HepG2 (cell line): ENCODE results near the gene NAGS. TPM values are rescaled to one million over a fixed set of nuclear protein-coding genes. Genes with fewer than 3 reads are reported as not detected.
"Not testable (repeated sequence)": the region's sequence is repeated elsewhere in the genome, so short reads cannot be mapped to it uniquely, and the experiment has no call there.

ENCODE experiments used
- ATAC-seq: fragments of 200-7000 bp; cut with Tn5 transposase; 3 replicates; pipeline ENCODE4 v1.9.1; 2020; ENCODE audit warnings: mild to moderate bottlenecking, moderate library complexity
- BruUV-seq: library from RNA; stranded (reverse); fragments of 400-500 nt; replicated peaks from 2 replicates; lab custom pipeline; 2021; lab: Mats Ljungman, UMichigan
- CTCF ChIA-PET: fragments of 300-600 bp; formaldehyde crosslinking; extraction: SDS; loops from one replicate; lab custom pipeline; 2021; ENCODE audit warnings: low total read pairs, inconsistent platforms, low intra/inter-chr PET ratio; lab: Yijun Ruan, JAX
- POLR2A ChIA-PET: fragments of 350-600 bp; sonication (Branson Sonifier 250); formaldehyde crosslinking; loops from one replicate; lab custom pipeline; 2020; ENCODE audit warnings: antibody characterized with exemption, inconsistent platforms; lab: Yijun Ruan, JAX
- DNase-seq: peaks from one replicate; pipeline ENCODE4 v3.0.0-alpha.2; 2015; ENCODE audit warnings: low spot score
- FAIRE-seq: peaks from 3 replicates; lab custom pipeline; 2011; peaks lifted over from hg19 to GRCh38; lab: Jason Lieb, UNC
- H2AFZ ChIP-seq: one replicate; pipeline ENCODE4 v1.6.1; 2011; ENCODE audit warnings: low read length, inconsistent platforms
- H3K27ac ChIP-seq: fragments of 300-600 bp; 3 replicates; pipeline ENCODE4 v1.8.0; 2011; ENCODE audit warnings: mixed run types, mild to moderate bottlenecking, mixed read lengths, low read length, inconsistent platforms; ENCODE audit not compliant: insufficient read depth; ENCODE audit errors: extremely low read length
- H3K27me3 ChIP-seq, 2 experiments: fragments of 200-600 bp in 1 of 2; 2 replicates in 1 of 2; 3 replicates in 1 of 2; pipeline versions ENCODE4 v1.6.0 to v1.8.0; 2011; ENCODE audit warnings: low read length in 2 of 2, mild to moderate bottlenecking in 2 of 2, moderate library complexity in 2 of 2, inconsistent platforms in 1 of 2; ENCODE audit not compliant: insufficient read depth in 2 of 2, control insufficient read depth in 1 of 2
- H3K36me3 ChIP-seq, 2 experiments: fragments of 200-600 bp in 1 of 2; replicated peaks in 1 of 2; 2 replicates in 1 of 2; 3 replicates in 1 of 2; pipeline versions ENCODE4 v1.5.1 to v1.8.0; 2011; ENCODE audit warnings: low read length in 2 of 2, inconsistent platforms in 1 of 2; ENCODE audit not compliant: insufficient read depth in 2 of 2, control insufficient read depth in 1 of 2
- H3K4me1 ChIP-seq: 2 replicates; pipeline ENCODE4 v1.5.1; 2012; ENCODE audit warnings: low read length, inconsistent platforms; ENCODE audit not compliant: insufficient read depth
- H3K4me2 ChIP-seq: 2 replicates; pipeline ENCODE4 v1.6.0; 2011; ENCODE audit warnings: low read depth, low read length, inconsistent platforms
- H3K4me3 ChIP-seq, 3 experiments: fragments of 200-600 bp in 1 of 3; sonication (generic), shearing (Covaris generic) in 1 of 3; replicated peaks in 1 of 3; 2 replicates each; pipeline ENCODE4 v1.5.1; 2011 to 2016; ENCODE audit warnings: low read length in 3 of 3, inconsistent platforms in 2 of 3, low read depth in 2 of 3, mild to moderate bottlenecking in 2 of 3, control low read depth in 1 of 3, mixed read lengths in 1 of 3; ENCODE audit not compliant: insufficient read depth in 1 of 3
- H3K79me2 ChIP-seq: one replicate; pipeline ENCODE4 v1.6.1; 2011; ENCODE audit warnings: low read length, inconsistent platforms; ENCODE audit not compliant: insufficient read depth
- H3K9ac ChIP-seq: 2 replicates; pipeline ENCODE4 v1.6.0; 2011; ENCODE audit warnings: mild to moderate bottlenecking, low read depth, low read length, inconsistent platforms; ENCODE audit not compliant: insufficient read depth
- H3K9me3 ChIP-seq: 2 replicates; pipeline ENCODE4 v1.5.1; 2012; ENCODE audit warnings: mild to moderate bottlenecking, low read length
- H4K20me1 ChIP-seq: 2 replicates; pipeline ENCODE4 v1.6.0; 2011; ENCODE audit warnings: inconsistent platforms, mild to moderate bottlenecking, low read length, moderate library complexity; ENCODE audit not compliant: insufficient read depth
- MYNN ChIP-seq: sonication (generic); formaldehyde crosslinking; IDR thresholded peaks from 2 replicates; pipeline ENCODE4 v1.4.0; 2020; ENCODE audit warnings: mild to moderate bottlenecking, low read depth, missing genetic modification reagents
- NCOA1 ChIP-seq: sonication (generic); formaldehyde crosslinking; IDR thresholded peaks from 2 replicates; pipeline ENCODE4 v1.9.0; 2021; ENCODE audit warnings: missing genetic modification reagents
- NPAS2 ChIP-seq: sonication (generic); formaldehyde crosslinking; IDR thresholded peaks from 2 replicates; pipeline ENCODE4 v1.8.0; 2022; ENCODE audit warnings: mild to moderate bottlenecking, missing genetic modification reagents, borderline replicate concordance
- WIZ ChIP-seq: sonication (generic); formaldehyde crosslinking; IDR thresholded peaks from 2 replicates; pipeline ENCODE4 v1.5.1; 2020; ENCODE audit warnings: mild to moderate bottlenecking, missing genetic modification reagents
- ZNF44 ChIP-seq: sonication (generic); formaldehyde crosslinking; IDR thresholded peaks from 2 replicates; pipeline ENCODE4 v1.5.1; 2020; ENCODE audit warnings: mild to moderate bottlenecking, missing genetic modification reagents
- ZNF513 ChIP-seq: sonication (generic); formaldehyde crosslinking; conservative IDR thresholded peaks from 2 replicates; pipeline ENCODE4 v1.5.0; 2020; ENCODE audit warnings: missing genetic modification reagents
- ZNF839 ChIP-seq: sonication (generic); formaldehyde crosslinking; IDR thresholded peaks from 2 replicates; pipeline ENCODE4 v1.4.0; 2020; ENCODE audit warnings: missing genetic modification reagents, mild to moderate bottlenecking, borderline replicate concordance
- WGBS: methylation state at CpG from one replicate; pipeline ENCODE4 v1.1.6; 2017; ENCODE audit warnings: low lambda C conversion rate; 5-methylcytosine and 5-hydroxymethylcytosine counted together
- in situ Hi-C: cut with HindIII; loops from 2 replicates; pipeline ENCODE4 v1.10.0; 2017; ENCODE audit warnings: low pct_unique_long_range_greater_than_20kb; ENCODE audit not compliant: extremely low pct_ligation_motif_present
- intact Hi-C: fragments of 100-400 bp; cut with micrococcal nuclease; formaldehyde crosslinking; loops from one replicate; pipeline ENCODE4 v1.10.0; 2022; ENCODE audit not compliant: unreplicated experiment
- polyA plus RNA-seq, 8 experiments: library from polyadenylated mRNA; depleted of rRNA in 3 of 8; stranded (reverse) in 7 of 8; unstranded in 1 of 8; fragments of >200 nt; fragmentation: Illumina TruSeq in 4 of 8; extraction: Trizol in 4 of 8; gene quantifications; 2 replicates each; pipeline versions ENCODE4 v1.2.1 to v1.2.3, GENCODE V29; 2011 to 2016; ENCODE audit warnings: low read depth in 4 of 8, missing spikeins in 1 of 8, mixed read lengths in 1 of 8; ENCODE audit not compliant: insufficient read depth in 1 of 8
- total RNA-seq, 5 experiments: library from RNA; depleted of rRNA; stranded (reverse); fragments of >200 nt; fragmentation: Illumina TruSeq; extraction: Trizol; gene quantifications; 2 replicates each; pipeline ENCODE4 v1.2.3, GENCODE V29; 2016; ENCODE audit warnings: low read depth in 1 of 5
- TF ChIP-seq, protein P1 (sequence below): sonication (generic); formaldehyde crosslinking; IDR thresholded peaks from 2 replicates; pipeline ENCODE4 v1.5.0; 2020; ENCODE audit warnings: missing genetic modification reagents

Gene NAGS
- total and polyA plus RNA-seq, 2 of the 13 experiments (the other 11 are each of a cell fraction or from before 2014, with no cell fraction given), result 4.3 to 5.1 TPM

DNA sequence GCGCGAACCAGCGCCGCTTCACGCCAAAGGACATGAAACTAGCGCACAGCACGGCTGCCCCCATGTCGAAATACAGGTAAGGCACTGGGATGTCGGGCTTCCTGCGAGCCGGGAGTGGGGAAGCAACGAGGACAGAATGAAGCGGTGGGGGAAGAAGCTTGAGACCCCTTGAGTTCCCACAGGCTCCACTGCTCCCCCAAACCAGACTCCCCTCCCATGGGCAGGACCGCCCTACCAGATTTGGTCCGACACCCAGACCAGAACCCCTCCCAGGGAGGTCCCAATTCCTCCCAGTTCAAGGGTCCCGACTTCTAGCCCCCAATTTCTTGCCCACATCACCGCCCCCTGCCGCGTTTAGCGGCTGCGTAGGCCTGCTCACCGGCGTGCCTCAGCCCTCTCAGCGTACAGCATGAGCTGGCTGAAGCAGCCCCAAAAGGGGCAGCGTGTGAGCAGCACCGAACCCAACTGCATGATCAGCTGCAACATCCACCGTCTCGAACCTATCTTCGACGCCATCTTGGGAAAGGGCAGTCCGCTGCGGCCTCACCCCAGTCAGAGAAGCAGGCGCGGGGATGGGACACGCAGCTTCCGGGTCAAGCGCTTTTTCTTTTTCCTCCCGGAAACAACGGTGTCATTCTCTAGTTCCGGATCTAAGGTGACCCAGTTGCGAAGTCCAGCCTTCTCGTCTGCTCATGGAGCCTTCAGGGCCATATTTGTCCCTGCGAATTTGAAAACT, 10.2 kb downstream of the NAGS start, which contains the start of gene TMEM101 (continued):
- TF ChIP-seq ZNF44 (CRISPR knock-in tag) (peak; percentile 91; the same call in 1 of the 2 replicates), MYNN (CRISPR knock-in tag) (peak; percentile 95)

GRCh38 chr17:44021227-44021626, 16.8 kb downstream of the NAGS start:
- H3K27me3 ChIP-seq, FAIRE-seq, H3K9ac ChIP-seq, intact Hi-C loops, in situ Hi-C loops, BruUV-seq, H4K20me1 ChIP-seq, H3K4me1 ChIP-seq, H3K27ac ChIP-seq, POLR2A ChIA-PET, DNase-seq, ATAC-seq, H2AFZ ChIP-seq, H3K9me3 ChIP-seq, H3K4me2 ChIP-seq, H3K79me2 ChIP-seq, CTCF ChIA-PET, H3K4me3 ChIP-seq: not testable (repeated sequence)
- WGBS, result 97% methylated on average over 7 of the region's 7 CpGs
- peaks cover 5 to 11% of the 10 kb centered on the region in 2 experiments; a peak in 3 of 5 replicates for H3K36me3 ChIP-seq

DNA sequence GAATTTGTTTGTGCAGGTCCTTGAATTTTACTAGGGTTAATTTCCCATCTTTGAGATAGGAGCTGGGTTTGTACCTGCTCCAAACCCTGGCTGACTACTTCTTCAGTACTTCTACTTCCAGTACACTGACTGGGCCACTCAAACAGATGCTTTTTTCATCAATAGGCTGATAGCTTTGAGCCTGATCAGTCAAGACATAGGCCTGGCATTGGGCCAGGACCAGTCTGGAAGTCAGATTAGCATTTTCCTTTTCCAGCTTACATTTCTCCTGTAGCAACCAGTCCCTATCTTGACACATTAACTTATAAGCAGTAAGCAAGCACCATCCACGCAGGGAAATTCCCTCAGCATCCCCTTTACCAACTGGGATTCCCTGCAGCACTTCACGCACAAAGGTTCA, 17.8 kb downstream of the NAGS start:
- FAIRE-seq, result no peak
- H3K4me2 ChIP-seq, result no peak overlapping the region
- no peaks in the 10 kb centered on the region for H4K20me1 ChIP-seq
- peaks cover 5 to 11% of the 10 kb centered on the region in 2 experiments; a peak in 3 of 5 replicates for H3K36me3 ChIP-seq
- no TSS peak for BruUV-seq
- no peaks in the 10 kb centered on the region for H3K9me3 ChIP-seq
- no peak overlapping the region for H3K4me3 ChIP-seq
- in situ Hi-C loops, result no loop called here
- ChIA-PET POLR2A (no interaction called here), CTCF (no interaction called here)
- no peak overlapping the region for H3K27ac ChIP-seq
- 100% methylated on average over 2 of the region's 2 CpGs for WGBS
- no peak overlapping the region for H2AFZ ChIP-seq
- intact Hi-C loops, result no loop called here
- TF ChIP-seq NPAS2, result no peak
- no peak for TF ChIP-seq NCOA1
- TF ChIP-seq, protein P1, sequence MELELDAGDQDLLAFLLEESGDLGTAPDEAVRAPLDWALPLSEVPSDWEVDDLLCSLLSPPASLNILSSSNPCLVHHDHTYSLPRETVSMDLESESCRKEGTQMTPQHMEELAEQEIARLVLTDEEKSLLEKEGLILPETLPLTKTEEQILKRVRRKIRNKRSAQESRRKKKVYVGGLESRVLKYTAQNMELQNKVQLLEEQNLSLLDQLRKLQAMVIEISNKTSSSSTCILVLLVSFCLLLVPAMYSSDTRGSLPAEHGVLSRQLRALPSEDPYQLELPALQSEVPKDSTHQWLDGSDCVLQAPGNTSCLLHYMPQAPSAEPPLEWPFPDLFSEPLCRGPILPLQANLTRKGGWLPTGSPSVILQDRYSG, result no peak
- TF ChIP-seq WIZ (CRISPR knock-in tag), result no peak
- no peak for TF ChIP-seq ZNF513
- TF ChIP-seq ZNF839 (CRISPR knock-in tag), result no peak
- TF ChIP-seq, all 625 proteins: peak for 0
- DNase-seq, result no peak
- H3K9ac ChIP-seq, result no peak overlapping the region
- no peaks in the 10 kb centered on the region for H3K27me3 ChIP-seq
- H3K4me1 ChIP-seq, result no peaks in the 10 kb centered on the region
- H3K79me2 ChIP-seq, result no peaks in the 10 kb centered on the region
- no peak for ATAC-seq
